Measurements from ENCODE around the gene AQP1.

The AQP1 gene

GRCh38 chr7:30873656-30874055 is 38.0 kb upstream of the AQP1 start:
- Histone ChIP-seq H3K4me1 (ENCODE audit: control insufficient read depth, insufficient read depth, low read length) (peaks cover 24% of the 10 kb centered on the region), H3K4me3 (ENCODE audit: low read length) (no peak overlapping the region), H3K9ac (ENCODE audit: low read length) (no peak overlapping the region), H3K27ac (ENCODE audit: low read depth, low read length) (no peak overlapping the region), H3K27me3 (ENCODE audit: control insufficient read depth, insufficient read depth, low read length) (no peaks in the 10 kb centered on the region), H3K36me3 (ENCODE audit: control insufficient read depth, insufficient read depth, low read length) (peaks cover 8% of the 10 kb centered on the region)

DNA sequence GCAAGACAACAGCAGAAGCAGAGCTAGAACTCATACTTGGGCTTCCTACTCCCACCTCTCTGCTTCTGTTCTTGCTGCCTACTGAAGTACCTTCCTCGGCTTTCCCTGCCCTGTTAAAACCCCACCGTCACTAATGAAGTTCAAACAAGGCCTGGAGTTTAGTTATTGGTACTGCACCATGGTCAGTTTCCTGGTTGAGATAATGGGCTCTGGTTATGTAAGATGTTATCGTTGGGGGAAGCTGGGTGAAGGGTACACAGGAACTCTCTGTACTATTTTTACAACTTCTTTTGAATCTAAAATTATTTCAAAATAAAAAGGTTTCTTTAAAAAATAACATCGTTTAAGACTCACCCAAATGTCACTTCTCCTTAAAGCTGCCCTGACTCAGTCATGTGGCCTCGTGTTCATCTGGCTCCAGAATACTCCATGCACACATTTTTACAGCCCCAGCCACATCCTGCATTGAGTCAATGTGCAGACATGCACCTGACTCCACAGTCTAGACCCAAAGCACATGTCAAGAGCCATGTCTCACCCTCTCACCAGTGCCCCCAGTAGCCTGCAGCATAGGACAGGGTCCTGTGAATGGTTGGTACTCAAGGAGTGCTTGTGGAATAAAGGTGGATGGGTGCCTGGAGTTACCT is 36.9 kb upstream of the AQP1 start:
- Histone ChIP-seq H3K4me3 (ENCODE audit: low read length) (no peak overlapping the region), H3K27ac (ENCODE audit: low read depth, low read length) (no peak overlapping the region), H3K27me3 (ENCODE audit: control insufficient read depth, insufficient read depth, low read length) (no peaks in the 10 kb centered on the region), H3K4me1 (ENCODE audit: control insufficient read depth, insufficient read depth, low read length) (peaks cover 18% of the 10 kb centered on the region), H3K36me3 (ENCODE audit: control insufficient read depth, insufficient read depth, low read length) (peaks cover 8% of the 10 kb centered on the region), H3K9ac (ENCODE audit: low read length) (no peak overlapping the region)

GRCh38 chr7:30877015-30877769 is 34.5 kb upstream of the AQP1 start:
- Histone ChIP-seq H3K27me3 (ENCODE audit: control insufficient read depth, insufficient read depth, low read length) (no peaks in the 10 kb centered on the region), H3K4me1 (ENCODE audit: control insufficient read depth, insufficient read depth, low read length) (peaks cover 15% of the 10 kb centered on the region), H3K27ac (ENCODE audit: low read depth, low read length) (no peak overlapping the region), H3K9ac (ENCODE audit: low read length) (no peak overlapping the region), H3K36me3 (ENCODE audit: control insufficient read depth, insufficient read depth, low read length) (peaks cover 8% of the 10 kb centered on the region), H3K4me3 (ENCODE audit: low read length) (no peak overlapping the region)

GRCh38 chr7:30877993-30878392 is 33.7 kb upstream of the AQP1 start:
- H3K36me3 ChIP-seq (ENCODE audit: control insufficient read depth, insufficient read depth, low read length), result peaks cover 5% of the 10 kb centered on the region
- no peaks in the 10 kb centered on the region for H3K27me3 ChIP-seq (ENCODE audit: control insufficient read depth, insufficient read depth, low read length)
- H3K27ac ChIP-seq (ENCODE audit: low read depth, low read length), result no peak overlapping the region
- H3K4me3 ChIP-seq (ENCODE audit: low read length), result no peak overlapping the region
- H3K9ac ChIP-seq (ENCODE audit: low read length), result no peak overlapping the region
- peaks cover 15% of the 10 kb centered on the region for H3K4me1 ChIP-seq (ENCODE audit: control insufficient read depth, insufficient read depth, low read length)

- H3K36me3 ChIP-seq (ENCODE audit: control insufficient read depth, insufficient read depth, low read length), result no peaks in the 10 kb centered on the region
- no peak overlapping the region for H3K27ac ChIP-seq (ENCODE audit: low read depth, low read length)
These were observed 32.2 kb upstream of the AQP1 start for GRCh38 chr7:30879139-30880124.

DNA sequence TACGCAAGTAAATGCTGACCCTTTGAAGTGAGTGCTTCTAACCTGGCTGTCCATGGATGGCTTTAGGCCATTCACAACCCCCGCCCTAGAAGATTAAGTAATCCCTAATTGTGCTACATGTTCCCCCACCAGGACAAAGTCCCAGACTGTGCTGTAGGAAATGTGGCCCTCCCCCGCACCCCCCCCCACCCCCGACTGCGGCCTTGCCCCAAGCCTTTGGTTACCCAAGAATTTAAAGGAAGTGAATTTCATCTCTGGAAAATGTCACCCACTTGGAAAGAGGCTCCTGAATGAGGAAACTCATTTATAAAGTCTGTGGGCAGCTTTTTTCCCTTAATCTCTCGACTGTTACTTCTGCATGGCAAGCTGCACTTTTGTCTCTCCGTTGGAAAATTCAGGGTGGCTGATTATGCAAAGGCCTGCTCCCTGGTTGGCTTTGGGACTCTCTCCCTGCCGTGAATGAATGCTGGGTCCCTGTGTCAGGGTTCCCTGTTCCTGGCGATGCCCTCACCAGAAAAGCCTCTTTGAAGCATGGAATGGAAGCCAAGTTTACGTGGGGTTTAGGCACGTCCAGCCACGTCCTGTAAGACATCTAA is 31.4 kb upstream of the AQP1 start:
- peak overlapping the region; percentile 48 for H3K27ac ChIP-seq (ENCODE audit: low read depth, low read length)
- peaks cover 15% of the 10 kb centered on the region for H3K4me1 ChIP-seq (ENCODE audit: control insufficient read depth, insufficient read depth, low read length)
- no peaks in the 10 kb centered on the region for H3K27me3 ChIP-seq (ENCODE audit: control insufficient read depth, insufficient read depth, low read length)
- H3K4me3 ChIP-seq (ENCODE audit: low read length), result no peak overlapping the region
- no peaks in the 10 kb centered on the region for H3K36me3 ChIP-seq (ENCODE audit: control insufficient read depth, insufficient read depth, low read length)
- no peak overlapping the region for H3K9ac ChIP-seq (ENCODE audit: low read length)

More at GRCh38 chr7:30879139-30880124, 32.2 kb upstream of the AQP1 start:
- Histone ChIP-seq H3K4me1 (ENCODE audit: control insufficient read depth, insufficient read depth, low read length) (peaks cover 15% of the 10 kb centered on the region), H3K27me3 (ENCODE audit: control insufficient read depth, insufficient read depth, low read length) (no peaks in the 10 kb centered on the region), H3K4me3 (ENCODE audit: low read length) (no peak overlapping the region), H3K9ac (ENCODE audit: low read length) (no peak overlapping the region)

- H3K9ac ChIP-seq (ENCODE audit: low read length), result no peak overlapping the region
- H3K4me1 ChIP-seq (ENCODE audit: control insufficient read depth, insufficient read depth, low read length), result peaks cover 15% of the 10 kb centered on the region
- peak overlapping the region; percentile 48 for H3K27ac ChIP-seq (ENCODE audit: low read depth, low read length)
- H3K27me3 ChIP-seq (ENCODE audit: control insufficient read depth, insufficient read depth, low read length), result no peaks in the 10 kb centered on the region
- no peaks in the 10 kb centered on the region for H3K36me3 ChIP-seq (ENCODE audit: control insufficient read depth, insufficient read depth, low read length)
- no peak overlapping the region for H3K4me3 ChIP-seq (ENCODE audit: low read length)
These were observed 30.7 kb upstream of the AQP1 start for GRCh38 chr7:30880941-30881340.

DNA sequence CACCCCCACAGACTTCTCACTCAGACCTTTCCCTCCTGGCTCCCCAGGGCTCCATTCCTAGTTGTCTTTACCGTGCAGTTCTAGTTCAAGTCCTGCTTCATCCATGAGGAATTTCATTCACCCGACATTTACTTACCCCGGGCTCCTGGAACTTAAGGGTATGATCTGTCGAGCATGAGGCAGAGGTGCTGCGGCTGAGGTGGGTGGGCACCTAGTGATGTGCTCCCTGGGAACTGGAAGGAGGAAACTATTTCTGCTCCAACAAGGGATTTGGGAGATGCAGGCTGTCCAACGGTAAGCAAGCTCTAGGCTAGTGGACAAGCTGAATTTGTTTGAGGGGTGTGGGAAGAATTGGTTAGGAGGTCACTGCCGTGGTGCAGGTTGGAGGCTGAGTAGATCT is 30.2 kb upstream of the AQP1 start:
- H3K36me3 ChIP-seq (ENCODE audit: control insufficient read depth, insufficient read depth, low read length), result no peaks in the 10 kb centered on the region
- no peak overlapping the region for H3K9ac ChIP-seq (ENCODE audit: low read length)
- H3K27ac ChIP-seq (ENCODE audit: low read depth, low read length), result no peak overlapping the region
- H3K4me1 ChIP-seq (ENCODE audit: control insufficient read depth, insufficient read depth, low read length), result peaks cover 15% of the 10 kb centered on the region
- no peaks in the 10 kb centered on the region for H3K27me3 ChIP-seq (ENCODE audit: control insufficient read depth, insufficient read depth, low read length)
- no peak overlapping the region for H3K4me3 ChIP-seq (ENCODE audit: low read length)

DNA sequence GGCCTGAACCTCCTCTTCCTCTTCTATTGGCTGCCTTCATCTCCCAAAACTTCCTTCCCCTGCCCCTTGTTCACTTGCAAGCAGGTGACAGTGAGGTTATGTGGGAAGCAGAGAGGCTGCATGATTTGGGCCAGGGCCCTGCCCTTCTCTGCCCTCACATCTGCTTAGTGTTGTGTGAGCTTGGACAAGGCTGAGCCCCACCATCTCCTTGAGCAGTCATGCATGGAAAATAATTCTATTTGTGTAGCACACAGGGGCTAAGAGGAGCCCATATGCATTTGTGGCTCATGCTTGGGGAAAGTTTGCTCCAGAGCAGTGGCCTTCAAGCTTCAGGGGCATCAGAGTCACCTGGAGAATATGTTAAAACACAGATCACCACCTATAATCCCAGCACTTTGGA is 26.8 kb upstream of the AQP1 start:
- no peak overlapping the region for H3K9ac ChIP-seq (ENCODE audit: low read length)
- no peaks in the 10 kb centered on the region for H3K36me3 ChIP-seq (ENCODE audit: control insufficient read depth, insufficient read depth, low read length)
- H3K4me1 ChIP-seq (ENCODE audit: control insufficient read depth, insufficient read depth, low read length), result peaks cover 35% of the 10 kb centered on the region
- no peak overlapping the region for H3K27ac ChIP-seq (ENCODE audit: low read depth, low read length)
- H3K4me3 ChIP-seq (ENCODE audit: low read length), result no peak overlapping the region
- H3K27me3 ChIP-seq (ENCODE audit: control insufficient read depth, insufficient read depth, low read length), result no peaks in the 10 kb centered on the region

DNA sequence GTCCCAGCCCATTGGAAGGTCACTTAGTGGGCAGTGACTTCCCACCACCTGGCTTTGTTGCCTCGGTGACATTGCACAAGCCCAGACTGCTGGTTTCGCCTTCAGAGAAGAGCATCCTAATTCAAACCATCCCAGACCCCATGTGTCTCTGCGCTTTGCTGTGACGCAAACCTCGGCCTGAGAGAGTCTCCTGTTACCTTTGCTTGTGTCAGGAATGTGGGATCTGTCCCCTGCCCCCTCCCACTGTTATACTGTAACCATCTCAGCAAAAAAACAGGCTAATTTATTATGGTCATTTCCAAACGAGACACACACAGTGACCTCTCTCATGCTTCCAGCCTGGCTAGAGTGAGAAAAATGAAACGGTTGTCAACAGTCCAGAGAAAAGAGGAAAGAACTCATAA is 25.0 kb upstream of the AQP1 start:
- Histone ChIP-seq H3K4me1 (ENCODE audit: control insufficient read depth, insufficient read depth, low read length) (peaks cover 27% of the 10 kb centered on the region), H3K9ac (ENCODE audit: low read length) (no peak overlapping the region), H3K36me3 (ENCODE audit: control insufficient read depth, insufficient read depth, low read length) (no peaks in the 10 kb centered on the region), H3K27me3 (ENCODE audit: control insufficient read depth, insufficient read depth, low read length) (no peaks in the 10 kb centered on the region), H3K4me3 (ENCODE audit: low read length) (no peak overlapping the region), H3K27ac (ENCODE audit: low read depth, low read length) (peak overlapping the region; percentile 10)

DNA sequence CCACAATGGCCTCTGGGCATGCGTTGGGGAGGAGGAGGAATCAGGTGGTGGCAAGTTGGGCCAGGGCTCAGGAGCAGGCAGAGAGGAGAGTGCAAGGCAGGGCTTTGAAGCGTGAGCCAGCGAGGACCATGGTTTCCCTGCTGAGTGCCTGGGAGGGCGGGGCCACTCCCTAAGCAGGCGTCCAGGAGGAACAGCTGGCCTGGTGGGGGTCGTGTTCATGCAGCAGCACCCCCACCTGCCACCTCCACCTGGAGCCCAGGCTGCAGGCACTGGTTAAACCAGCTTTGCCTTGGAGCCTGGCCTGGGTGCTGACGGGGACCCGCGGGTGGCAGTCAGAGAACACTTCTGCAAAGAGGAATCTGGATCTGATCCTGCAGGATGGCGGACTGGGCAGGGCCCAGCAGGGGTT is 24.2 kb upstream of the AQP1 start:
- peak overlapping the region; percentile 33 for H3K27ac ChIP-seq (ENCODE audit: low read depth, low read length)
- H3K4me1 ChIP-seq (ENCODE audit: control insufficient read depth, insufficient read depth, low read length), result peaks cover 27% of the 10 kb centered on the region
- H3K4me3 ChIP-seq (ENCODE audit: low read length), result no peak overlapping the region
- no peak overlapping the region for H3K9ac ChIP-seq (ENCODE audit: low read length)
- no peaks in the 10 kb centered on the region for H3K27me3 ChIP-seq (ENCODE audit: control insufficient read depth, insufficient read depth, low read length)
- H3K36me3 ChIP-seq (ENCODE audit: control insufficient read depth, insufficient read depth, low read length), result no peaks in the 10 kb centered on the region

DNA sequence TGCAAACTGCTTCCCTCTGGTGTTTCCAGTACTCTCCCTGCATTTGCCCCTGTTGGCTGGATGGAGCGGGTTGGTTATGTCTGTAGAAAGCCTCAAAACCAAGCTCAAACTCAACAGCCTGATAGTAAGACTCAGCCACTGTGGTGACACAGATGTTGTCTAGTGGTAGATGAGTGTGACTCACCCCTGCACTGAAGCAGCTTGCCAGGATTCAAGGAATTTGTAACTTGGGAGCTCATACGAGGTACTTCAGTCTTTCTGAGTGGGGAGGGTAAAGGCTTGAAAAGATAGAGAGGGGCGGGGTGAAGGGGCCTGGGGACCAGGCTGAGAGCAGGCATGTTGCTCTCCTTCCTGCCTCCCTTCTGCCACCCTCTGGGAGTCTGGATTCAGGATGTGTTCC is 22.9 kb upstream of the AQP1 start:
- no peaks in the 10 kb centered on the region for H3K36me3 ChIP-seq (ENCODE audit: control insufficient read depth, insufficient read depth, low read length)
- H3K4me1 ChIP-seq (ENCODE audit: control insufficient read depth, insufficient read depth, low read length), result peaks cover 27% of the 10 kb centered on the region
- H3K27me3 ChIP-seq (ENCODE audit: control insufficient read depth, insufficient read depth, low read length), result no peaks in the 10 kb centered on the region
- peak overlapping the region; percentile 65 for H3K27ac ChIP-seq (ENCODE audit: low read depth, low read length)
- H3K9ac ChIP-seq (ENCODE audit: low read length), result no peak overlapping the region
- H3K4me3 ChIP-seq (ENCODE audit: low read length), result no peak overlapping the region
